H1 (cell line): ENCODE measurements around the gene SYNJ2. TPM values are rescaled to one million over a fixed set of nuclear protein-coding genes. Genes with fewer than 3 reads are reported as not detected.

Experiments used
- CTCF ChIA-PET: fragments of 300-600 bp; sonication (Branson Sonifier 250); formaldehyde crosslinking; loops from one replicate; lab custom pipeline; 2021; ENCODE audit not compliant: partially characterized antibody; lab: Charles Lee
- POLR2A ChIA-PET: fragments of 300-600 bp; sonication (Branson Sonifier 250); formaldehyde crosslinking; loops from one replicate; lab custom pipeline; 2021; ENCODE audit warnings: inconsistent platforms; ENCODE audit not compliant: partially characterized antibody; lab: Charles Lee
- DNase-seq, 2 experiments: peaks; one replicate each; pipeline versions ENCODE4 v3.0.0 to v3.0.0-alpha.2; 2010 to 2022; ENCODE audit warnings: low spot score in 2 of 2, low read depth in 1 of 2, mixed read lengths in 1 of 2
- FAIRE-seq: peaks from 2 replicates; lab custom pipeline; 2011; peaks lifted over from hg19 to GRCh38; lab: Jason Lieb, UNC
- H2AFZ ChIP-seq: 2 replicates; pipeline ENCODE4 v1.8.1; 2012; ENCODE audit warnings: low read length, inconsistent platforms
- H2AK5ac ChIP-seq: 2 replicates; pipeline ENCODE4 v1.6.1; 2013; ENCODE audit warnings: low read depth, low read length
- H2BK120ac ChIP-seq: replicated peaks from 2 replicates; pipeline ENCODE3; 2013; ENCODE audit warnings: low read depth, low read length, inconsistent platforms
- H2BK12ac ChIP-seq: 2 replicates; pipeline ENCODE4 v1.6.1; 2013; ENCODE audit warnings: low read depth, low read length
- H2BK15ac ChIP-seq: 2 replicates; pipeline ENCODE4 v1.6.1; 2013; ENCODE audit warnings: low read length
- H2BK20ac ChIP-seq: 2 replicates; pipeline ENCODE4 v1.6.1; 2013; ENCODE audit warnings: low read length
- H2BK5ac ChIP-seq: 2 replicates; pipeline ENCODE4 v1.6.1; 2013; ENCODE audit warnings: low read depth, low read length
- H3K14ac ChIP-seq: 2 replicates; pipeline ENCODE4 v1.6.1; 2013; ENCODE audit warnings: inconsistent platforms; ENCODE audit not compliant: insufficient read length
- H3K18ac ChIP-seq: 2 replicates; pipeline ENCODE4 v1.6.1; 2013; ENCODE audit warnings: low read length; ENCODE audit errors: extremely low read depth
- H3K23ac ChIP-seq: 2 replicates; pipeline ENCODE4 v1.6.1; 2013; ENCODE audit warnings: inconsistent platforms; ENCODE audit not compliant: insufficient read length
- H3K23me2 ChIP-seq: 2 replicates; pipeline ENCODE4 v1.6.1; 2013; ENCODE audit warnings: low read depth, low read length
- H3K27ac ChIP-seq: 2 replicates; pipeline ENCODE4 v1.6.1; 2011; ENCODE audit warnings: low read depth, low read length, inconsistent platforms
- H3K27me3 ChIP-seq, 4 experiments: replicated peaks in 1 of 4; 1 replicate in 1 of 4; 2 replicates in 3 of 4; pipeline versions ENCODE4 v1.6.1 to v1.8.1; 2011 to 2013; ENCODE audit warnings: low read length in 3 of 4, mild to moderate bottlenecking in 3 of 4, inconsistent platforms in 2 of 4, mixed read lengths in 2 of 4, moderate library complexity in 1 of 4; ENCODE audit not compliant: control insufficient read depth in 3 of 4, insufficient read depth in 3 of 4; ENCODE audit errors: extremely low read depth in 1 of 4
- H3K36me3 ChIP-seq, 4 experiments: 2 replicates each; pipeline versions ENCODE4 v1.6.1 to v1.8.1; 2011 to 2013; ENCODE audit warnings: mild to moderate bottlenecking in 4 of 4, low read length in 3 of 4, moderate library complexity in 2 of 4, control low read depth in 1 of 4, inconsistent platforms in 1 of 4; ENCODE audit not compliant: insufficient read depth in 4 of 4, control insufficient read depth in 2 of 4
- H3K4ac ChIP-seq: replicated peaks from 2 replicates; pipeline ENCODE3; 2013; ENCODE audit warnings: low read length, low read depth, mixed read lengths, inconsistent platforms; ENCODE audit not compliant: insufficient read length
- H3K4me1 ChIP-seq, 4 experiments: replicated peaks in 1 of 4; 1 replicate in 1 of 4; 2 replicates in 3 of 4; pipeline versions ENCODE4 v1.6.1 to v1.8.1; 2011 to 2013; ENCODE audit warnings: low read length in 3 of 4, inconsistent platforms in 2 of 4, mixed read lengths in 1 of 4; ENCODE audit not compliant: insufficient read depth in 4 of 4, control insufficient read depth in 3 of 4
- H3K4me2 ChIP-seq, 2 experiments: 2 replicates each; pipeline versions ENCODE4 v1.6.1 to v1.8.1; 2011 to 2013; ENCODE audit warnings: low read depth in 2 of 2, low read length in 2 of 2, control low read depth in 1 of 2, inconsistent platforms in 1 of 2, mild to moderate bottlenecking in 1 of 2; ENCODE audit not compliant: insufficient read depth in 1 of 2
- H3K4me3 ChIP-seq, 4 experiments: fragments of 200-600, 300-600 bp in 1 of 4; sonication (generic), shearing (Covaris generic), sonication (Bioruptor Twin) in 1 of 4; 2 replicates each; pipeline versions ENCODE4 v1.5.1 to v1.8.1; 2011 to 2016; ENCODE audit warnings: low read length in 4 of 4, low read depth in 3 of 4, control low read depth in 2 of 4, inconsistent platforms in 2 of 4, mild to moderate bottlenecking in 2 of 4, mixed read lengths in 1 of 4, moderate library complexity in 1 of 4; ENCODE audit not compliant: insufficient read depth in 2 of 4; ENCODE audit errors: extremely low read depth in 1 of 4
- H3K56ac ChIP-seq: replicated peaks from 2 replicates; pipeline ENCODE3; 2013; ENCODE audit warnings: low read depth, mild to moderate bottlenecking, mixed read lengths, low read length, inconsistent platforms; ENCODE audit not compliant: insufficient read length
- H3K79me1 ChIP-seq: 2 replicates; pipeline ENCODE4 v1.6.1; 2013; ENCODE audit warnings: low read depth, low read length, control low read depth
- H3K79me2 ChIP-seq, 2 experiments: 2 replicates each; pipeline versions ENCODE4 v1.6.1 to v1.8.1; 2012 to 2013; ENCODE audit warnings: low read length in 2 of 2, mild to moderate bottlenecking in 2 of 2, inconsistent platforms in 1 of 2; ENCODE audit not compliant: insufficient read depth in 2 of 2, control insufficient read depth in 1 of 2
- H3K9ac ChIP-seq, 4 experiments: replicated peaks in 1 of 4; 1 replicate in 1 of 4; 2 replicates in 3 of 4; pipeline versions ENCODE4 v1.6.1 to v1.8.1; 2011 to 2013; ENCODE audit warnings: low read depth in 3 of 4, low read length in 3 of 4, control low read depth in 2 of 4, mild to moderate bottlenecking in 2 of 4, moderate library complexity in 2 of 4, inconsistent platforms in 1 of 4; ENCODE audit errors: extremely low read depth in 1 of 4
- H3K9me3 ChIP-seq, 2 experiments: 2 replicates each; pipeline versions ENCODE4 v1.6.1 to v1.8.1; 2012 to 2013; ENCODE audit warnings: mild to moderate bottlenecking in 2 of 2, moderate library complexity in 2 of 2, control low read depth in 1 of 2, inconsistent platforms in 1 of 2, low read depth in 1 of 2, low read length in 1 of 2, mixed read lengths in 1 of 2; ENCODE audit not compliant: insufficient read depth in 2 of 2
- H4K20me1 ChIP-seq, 2 experiments: replicated peaks in 1 of 2; 2 replicates each; pipeline versions ENCODE3 to v1.8.1; 2011 to 2013; ENCODE audit warnings: inconsistent platforms in 2 of 2, low read length in 2 of 2, mild to moderate bottlenecking in 1 of 2; ENCODE audit not compliant: insufficient read depth in 2 of 2, control insufficient read depth in 1 of 2
- H4K5ac ChIP-seq: 2 replicates; pipeline ENCODE4 v1.6.1; 2013; ENCODE audit warnings: low read length, low read depth, mixed read lengths, inconsistent platforms; ENCODE audit not compliant: insufficient read length
- H4K8ac ChIP-seq: 2 replicates; pipeline ENCODE4 v1.8.0; 2013; ENCODE audit warnings: mild to moderate bottlenecking, moderate library complexity, low read length, inconsistent platforms; ENCODE audit not compliant: insufficient read depth; ENCODE audit errors: extremely low read depth
- H4K91ac ChIP-seq: replicated peaks from 2 replicates; pipeline ENCODE3; 2013; ENCODE audit warnings: low read length, mixed read lengths, inconsistent platforms; ENCODE audit not compliant: insufficient read length
- BCL11A ChIP-seq, 2 experiments: IDR thresholded peaks; one replicate each; pipeline ENCODE4 v1.6.1; 2011; ENCODE audit warnings: low read depth in 2 of 2, low read length in 2 of 2, mild to moderate bottlenecking in 2 of 2
- CHD1 ChIP-seq: IDR thresholded peaks from 2 replicates; pipeline ENCODE4 v1.6.1; 2012; ENCODE audit warnings: low read depth, low read length, improper control_type of control experiment
- HDAC6 ChIP-seq: IDR thresholded peaks from one replicate; pipeline ENCODE4 v1.7.1; 2012; ENCODE audit warnings: low read depth, mild to moderate bottlenecking, inconsistent platforms, low read length, moderate library complexity
- JUND ChIP-seq: IDR thresholded peaks from 2 replicates; pipeline ENCODE4 v1.6.1; 2011; ENCODE audit warnings: mild to moderate bottlenecking, improper control_type of control experiment, low read length
- KDM4A ChIP-seq: IDR thresholded peaks from one replicate; pipeline ENCODE4 v1.7.1; 2012; ENCODE audit warnings: low read depth, mild to moderate bottlenecking, moderate library complexity, low read length, inconsistent platforms; ENCODE audit not compliant: severe bottlenecking
- NANOG ChIP-seq: IDR thresholded peaks from 2 replicates; pipeline ENCODE4 v1.6.1; 2011; ENCODE audit warnings: low read length, low read depth, mild to moderate bottlenecking, inconsistent platforms; ENCODE audit not compliant: insufficient read depth, poor library complexity, severe bottlenecking
- PHF8 ChIP-seq: fragments of 200-600 bp; sonication (generic); conservative IDR thresholded peaks from 2 replicates; pipeline ENCODE4 v1.7.1; 2012; ENCODE audit warnings: low read depth, mild to moderate bottlenecking, inconsistent platforms, low read length, moderate library complexity
- POLR2A ChIP-seq, 2 experiments: IDR thresholded peaks; 1 replicate in 1 of 2; 2 replicates in 1 of 2; pipeline ENCODE4 v1.6.1; 2011; ENCODE audit warnings: low read depth in 2 of 2, low read length in 2 of 2, mild to moderate bottlenecking in 2 of 2; ENCODE audit errors: control extremely low read depth in 1 of 2
- RFX5 ChIP-seq: IDR thresholded peaks from 2 replicates; pipeline ENCODE4 v1.6.1; 2011; ENCODE audit warnings: low read depth, low read length, improper control_type of control experiment, borderline replicate concordance
- SRF ChIP-seq: IDR thresholded peaks from 2 replicates; pipeline ENCODE4 v1.6.1; 2011; ENCODE audit warnings: mild to moderate bottlenecking, low read depth, low read length, moderate library complexity
- TBP ChIP-seq: IDR thresholded peaks from 2 replicates; pipeline ENCODE4 v1.6.1; 2011; ENCODE audit warnings: low read depth, low read length, improper control_type of control experiment
- YY1 ChIP-seq: IDR thresholded peaks from 2 replicates; pipeline ENCODE4 v1.6.1; 2011; ENCODE audit warnings: low read depth, mild to moderate bottlenecking, low read length
- WGBS, 2 experiments: shearing (Covaris generic) in 1 of 2; methylation state at CpG; one replicate each; pipeline versions ENCODE4 v1.1.6 to v1.1.7; 2013 to 2015; ENCODE audit warnings: low lambda C conversion rate in 2 of 2, mixed read lengths in 2 of 2, inconsistent platforms in 1 of 2, low coverage in 1 of 2, missing lambda C conversion rate in 1 of 2; ENCODE audit not compliant: insufficient replicate concordance in 2 of 2, insufficient coverage in 1 of 2, insufficient read length in 1 of 2; ENCODE audit errors: extremely low coverage in 1 of 2, missing lambda C conversion rate in 1 of 2; 5-methylcytosine and 5-hydroxymethylcytosine counted together
- polyA plus RNA-seq, 7 experiments: library from polyadenylated mRNA; depleted of rRNA in 3 of 7; stranded (reverse) in 5 of 7; unstranded in 2 of 7; fragments of >200 nt in 5 of 7; fragments of 200-250 nt in 2 of 7; gene quantifications; 1 replicate in 5 of 7; 2 replicates in 1 of 7; 4 replicates in 1 of 7; pipeline versions ENCODE4 v1.2.1 to v1.2.3, GENCODE V29; 2011 to 2013; ENCODE audit warnings: missing spikeins in 2 of 7, mixed read lengths in 2 of 7
- total RNA-seq: library from RNA; stranded (reverse); fragmentation: NEBNext Ultra II Directional; extraction: Animal tissue kit (Norgen Biotek cat#: 25700); gene quantifications from 2 replicates; pipeline ENCODE4 v1.2.1, GENCODE V29; 2021
- TF ChIP-seq, protein P1 (sequence below): IDR thresholded peaks from 2 replicates; pipeline ENCODE4 v1.6.1; 2012; ENCODE audit warnings: inconsistent platforms

SYNJ2 gene
- total and polyA plus RNA-seq, 2 of the 8 experiments (the other 6 are each of a cell fraction or from before 2014, with no cell fraction given): 3.7 to 13.9 TPM

GRCh38 chr6:157996201-157996712, 14.6 kb downstream of the SYNJ2 start:
- Histone ChIP-seq H4K5ac (no peak overlapping the region), H2AFZ (no peak overlapping the region), H2AK5ac (no peak overlapping the region), H3K4ac (no peak overlapping the region), H3K79me1 (no peaks in the 10 kb centered on the region; the same call in 1 of the 2 replicates), H4K20me1 (no peaks in the 10 kb centered on the region), H2BK5ac (peak overlapping the region; percentile 41; the same call in 1 of the 2 replicates), H3K4me1 (peaks cover 5 to 9% (median 7%) of the 10 kb centered on the region in 4 experiments; a peak in 6 of 7 replicates), H2BK20ac (0 out of 2 replicates have a peak overlapping the region, but pooled peaks have one; percentile 1), H3K9me3 (no peaks in the 10 kb centered on the region), H4K8ac (peak overlapping the region; percentile 32; the same call in 1 of the 2 replicates), H4K91ac (peak overlapping the region; percentile 17), H3K18ac (no peak overlapping the region), H3K23ac (no peak overlapping the region), H2BK15ac (no peak overlapping the region; the same call in 1 of the 2 replicates), H3K36me3 (no peaks in the 10 kb centered on the region), H3K4me3 (no peak overlapping the region), H3K9ac (no peak overlapping the region), H3K23me2 (no peaks in the 10 kb centered on the region), H3K27me3 (no peaks in the 10 kb centered on the region), H2BK120ac (no peak overlapping the region), H3K56ac (no peak overlapping the region), H3K27ac (no peak overlapping the region), H3K79me2 (peaks cover 0 to 12% of the 10 kb centered on the region in 2 experiments; a peak in 2 of 4 replicates), H3K4me2 (no peak overlapping the region), H3K14ac (no peak overlapping the region), H2BK12ac (peak overlapping the region; percentile 52; the same call in 1 of the 2 replicates)
- POLR2A ChIA-PET: interaction anchor here (1.3 to 2.1 kb wide), 2 partner anchors 11 to 12 kb away, joined by 4 to 5 read pairs; no protein-coding TSS in a partner anchor
- FAIRE-seq (no peak), DNase-seq (no peak)
- CTCF ChIA-PET: interaction anchor here (1.0 to 2.0 kb wide), 2 partner anchors 30 to 78 kb away, joined by 3 to 12 read pairs; no protein-coding TSS in a partner anchor
- WGBS, 2 experiments: 89% methylated on average over 7 of the region's 7 CpGs; no CpG with 5 or more reads in 1 of the 2 experiments
- TF ChIP-seq KDM4A (no peak), BCL11A (IDR thresholded peaks at IDR 0.05; ENCODE audit: low read depth in 2 of 2, low read length in 2 of 2) (no peak), NANOG (no peak), YY1 (no peak), TBP (no peak), PHF8 (no peak), RFX5 (no peak), SRF (no peak), HDAC6 (no peak), CHD1 (no peak), JUND (no peak), POLR2A (IDR thresholded peaks at IDR 0.05; ENCODE audit: control extremely low read depth in 1 of 2, low read depth in 2 of 2, low read length in 2 of 2) (no peak)
- TF ChIP-seq, protein P1, sequence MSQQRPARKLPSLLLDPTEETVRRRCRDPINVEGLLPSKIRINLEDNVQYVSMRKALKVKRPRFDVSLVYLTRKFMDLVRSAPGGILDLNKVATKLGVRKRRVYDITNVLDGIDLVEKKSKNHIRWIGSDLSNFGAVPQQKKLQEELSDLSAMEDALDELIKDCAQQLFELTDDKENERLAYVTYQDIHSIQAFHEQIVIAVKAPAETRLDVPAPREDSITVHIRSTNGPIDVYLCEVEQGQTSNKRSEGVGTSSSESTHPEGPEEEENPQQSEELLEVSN: no peak
